Stimulated activated CD8-positive, alpha-beta memory T cell treated with anti-CD3 and anti-CD28 coated beads, Interleukin-2, amount 100 ng/mL, for 48 hours (primary cell): ENCODE data around the gene COL9A3.

Source experiments
- DNase-seq, 2 donors: peaks; one replicate each; pipeline ENCODE4 v3.0.0-alpha.2; 2020; ENCODE audit warnings: low read depth in 2 of 2

COL9A3 gene

GRCh38 chr20:62880147-62880934 lies 63.5 kb downstream of the COL9A3 start:
- DNase-seq: no peak

GRCh38 chr20:62880935-62881661 lies 64.2 kb downstream of the COL9A3 start:
- no peak for DNase-seq

GRCh38 chr20:62881662-62882395 lies 65.0 kb downstream of the COL9A3 start:
- DNase-seq: no peak

GRCh38 chr20:62882426-62882825 lies 65.6 kb downstream of the COL9A3 start:
- DNase-seq: no peak

- no peak for DNase-seq
Observed at GRCh38 chr20:62884556-62884955, 67.7 kb downstream of the COL9A3 start.

- DNase-seq: no peak
Observed at GRCh38 chr20:62885046-62885895, 68.4 kb downstream of the COL9A3 start.

GRCh38 chr20:62885896-62886708 lies 69.3 kb downstream of the COL9A3 start:
- no peak for DNase-seq

GRCh38 chr20:62886709-62887058 lies 69.8 kb downstream of the COL9A3 start:
- DNase-seq: no peak

GRCh38 chr20:62887152-62887859 lies 70.5 kb downstream of the COL9A3 start:
- DNase-seq: peak in 1 of 2 donors; percentile 18

GRCh38 chr20:62887860-62888239 lies 71.0 kb downstream of the COL9A3 start:
- DNase-seq: no peak

GRCh38 chr20:62888406-62888805 lies 71.6 kb downstream of the COL9A3 start:
- DNase-seq: no peak

- DNase-seq: no peak
Observed at GRCh38 chr20:62888910-62889309, 72.1 kb downstream of the COL9A3 start.

GRCh38 chr20:62889411-62889810 lies 72.6 kb downstream of the COL9A3 start:
- no peak for DNase-seq

- no peak for DNase-seq
Observed at GRCh38 chr20:62889871-62890270, 73.0 kb downstream of the COL9A3 start.

GRCh38 chr20:62890444-62890843 lies 73.6 kb downstream of the COL9A3 start:
- DNase-seq: no peak
